ENCODE data around the gene SLC49A3.
"Not testable (repeated sequence)": the region's sequence is repeated elsewhere in the genome, so short reads cannot be mapped to it uniquely, and the experiment has no call there.

The SLC49A3 gene

DNA sequence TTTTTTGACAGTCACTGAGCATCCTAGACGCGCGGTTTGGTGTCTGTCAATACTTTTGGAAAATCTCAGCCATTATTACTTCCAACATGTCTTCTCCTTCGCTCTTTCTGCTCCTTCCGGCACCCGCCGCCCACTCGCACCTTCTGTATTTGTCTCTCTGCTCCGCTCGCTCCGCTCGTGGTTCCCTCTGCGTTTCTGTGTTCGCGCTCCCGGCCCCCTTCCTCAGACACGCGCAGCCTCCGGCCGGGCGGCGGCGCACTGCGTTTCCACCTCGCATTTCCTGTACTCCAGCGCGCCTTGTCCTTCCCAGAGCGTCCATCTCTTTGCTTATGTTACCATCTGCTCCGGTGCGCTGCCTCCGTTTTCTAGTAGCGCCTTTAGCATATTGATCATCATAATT lies 42.5 kb downstream of the SLC49A3 start:
- TF ChIP-seq, protein P1, sequence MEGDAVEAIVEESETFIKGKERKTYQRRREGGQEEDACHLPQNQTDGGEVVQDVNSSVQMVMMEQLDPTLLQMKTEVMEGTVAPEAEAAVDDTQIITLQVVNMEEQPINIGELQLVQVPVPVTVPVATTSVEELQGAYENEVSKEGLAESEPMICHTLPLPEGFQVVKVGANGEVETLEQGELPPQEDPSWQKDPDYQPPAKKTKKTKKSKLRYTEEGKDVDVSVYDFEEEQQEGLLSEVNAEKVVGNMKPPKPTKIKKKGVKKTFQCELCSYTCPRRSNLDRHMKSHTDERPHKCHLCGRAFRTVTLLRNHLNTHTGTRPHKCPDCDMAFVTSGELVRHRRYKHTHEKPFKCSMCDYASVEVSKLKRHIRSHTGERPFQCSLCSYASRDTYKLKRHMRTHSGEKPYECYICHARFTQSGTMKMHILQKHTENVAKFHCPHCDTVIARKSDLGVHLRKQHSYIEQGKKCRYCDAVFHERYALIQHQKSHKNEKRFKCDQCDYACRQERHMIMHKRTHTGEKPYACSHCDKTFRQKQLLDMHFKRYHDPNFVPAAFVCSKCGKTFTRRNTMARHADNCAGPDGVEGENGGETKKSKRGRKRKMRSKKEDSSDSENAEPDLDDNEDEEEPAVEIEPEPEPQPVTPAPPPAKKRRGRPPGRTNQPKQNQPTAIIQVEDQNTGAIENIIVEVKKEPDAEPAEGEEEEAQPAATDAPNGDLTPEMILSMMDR (IDR thresholded peaks at IDR 0.05; ENCODE audit: extremely low read depth, insufficient read depth, missing control alignments) = no peak
- in situ Hi-C loops (cut with MboI; ENCODE audit: low pct_unique_long_range_greater_than_20kb, low sequenced_read_pairs, unreplicated experiment) = no loop called here
- DNase-seq (ENCODE audit: low spot score) = no peak

DNA sequence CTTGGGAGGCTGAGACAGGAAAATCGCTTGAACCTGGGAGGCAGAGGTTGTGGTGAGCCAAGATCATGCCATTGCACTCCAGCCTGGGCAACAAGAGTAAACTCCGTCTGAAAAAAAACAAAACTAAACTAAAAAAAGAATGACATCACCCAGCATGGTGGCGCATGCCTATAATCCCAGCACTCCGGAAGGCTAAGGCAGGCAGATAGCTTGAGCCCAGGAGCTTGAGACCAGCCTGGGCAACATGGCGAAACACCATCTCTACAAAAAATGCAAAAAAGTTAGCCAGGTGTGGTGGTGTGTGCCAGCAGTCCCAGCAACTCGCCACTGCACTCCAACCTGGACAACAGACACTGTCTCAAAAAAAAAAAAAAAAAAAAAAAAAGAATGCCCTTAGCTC lies 46.6 kb downstream of the SLC49A3 start:
- DNase-seq (ENCODE audit: low spot score); in situ Hi-C loops (cut with MboI; ENCODE audit: low pct_unique_long_range_greater_than_20kb, low sequenced_read_pairs, unreplicated experiment): not testable (repeated sequence)

DNA sequence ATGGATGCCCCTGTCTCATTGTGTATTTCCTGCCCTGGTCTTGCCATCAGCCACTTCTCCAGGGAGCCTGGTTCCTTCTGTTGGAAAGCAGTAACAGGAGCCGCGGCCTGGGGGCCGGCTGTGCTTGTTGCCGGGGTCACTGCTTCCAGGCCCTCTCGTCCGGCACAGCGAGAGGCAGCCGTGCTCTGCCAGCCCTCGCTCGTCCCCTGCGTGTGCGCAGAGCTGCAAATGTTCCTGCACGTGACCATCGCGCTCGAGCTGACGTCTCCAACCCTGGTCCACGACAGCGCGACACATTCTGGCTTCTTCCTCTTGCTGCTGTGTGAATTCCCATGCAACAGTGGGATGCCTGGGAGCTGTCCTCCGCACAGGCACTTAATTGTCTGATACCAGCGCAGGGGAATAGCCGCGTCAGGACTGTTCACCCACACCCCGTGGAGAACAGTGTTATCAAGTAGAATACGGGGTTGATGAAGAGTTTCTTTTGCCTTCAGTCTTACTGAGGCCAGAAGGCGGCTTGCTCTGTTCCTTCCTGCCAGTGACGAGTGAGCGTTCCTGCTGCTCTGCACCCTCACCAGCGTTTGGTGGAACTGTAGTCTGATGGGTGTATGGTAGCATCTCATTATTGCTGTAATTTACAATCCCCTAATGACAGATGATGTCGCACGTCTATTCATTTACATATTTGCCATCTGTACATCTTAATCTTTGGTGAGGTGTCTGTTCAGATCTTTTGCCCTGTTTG lies 51.2 kb downstream of the SLC49A3 start:
- no peak for DNase-seq (ENCODE audit: low spot score)
- TF ChIP-seq, protein P1 (IDR thresholded peaks at IDR 0.05; ENCODE audit: extremely low read depth, insufficient read depth, missing control alignments) = no peak
- in situ Hi-C loops (cut with MboI; ENCODE audit: low pct_unique_long_range_greater_than_20kb, low sequenced_read_pairs, unreplicated experiment) = no loop called here

DNA sequence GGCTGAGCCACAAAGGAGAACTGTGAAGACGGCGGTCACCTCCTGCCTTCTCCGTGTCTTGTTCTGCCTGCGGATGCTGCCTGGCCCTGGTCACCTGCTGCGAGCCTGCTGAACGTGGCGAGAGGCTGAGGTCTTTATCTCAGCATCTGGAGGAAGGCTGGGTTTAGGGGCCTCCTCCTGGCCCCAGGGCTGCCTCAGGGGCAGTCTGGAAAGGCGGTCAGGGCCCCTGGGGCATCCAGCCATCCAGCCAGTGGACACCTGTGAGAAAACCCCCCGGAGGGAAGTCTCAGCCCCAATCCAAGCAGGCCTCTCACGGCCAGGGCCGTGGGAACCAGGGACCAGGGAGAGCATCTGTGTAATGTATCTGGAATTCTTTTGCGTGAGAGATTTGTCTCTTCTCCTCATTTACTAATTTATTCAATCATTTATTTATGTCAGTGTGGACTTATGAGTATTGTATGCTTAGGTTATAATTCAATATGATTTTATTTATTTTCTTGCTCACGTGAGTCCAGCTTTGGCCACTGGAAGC lies 52.3 kb downstream of the SLC49A3 start:
- in situ Hi-C loops (cut with MboI; ENCODE audit: low pct_unique_long_range_greater_than_20kb, low sequenced_read_pairs, unreplicated experiment) = no loop called here
- TF ChIP-seq, protein P1 (IDR thresholded peaks at IDR 0.05; ENCODE audit: extremely low read depth, insufficient read depth, missing control alignments) = no peak
- no peak for DNase-seq (ENCODE audit: low spot score)

DNA sequence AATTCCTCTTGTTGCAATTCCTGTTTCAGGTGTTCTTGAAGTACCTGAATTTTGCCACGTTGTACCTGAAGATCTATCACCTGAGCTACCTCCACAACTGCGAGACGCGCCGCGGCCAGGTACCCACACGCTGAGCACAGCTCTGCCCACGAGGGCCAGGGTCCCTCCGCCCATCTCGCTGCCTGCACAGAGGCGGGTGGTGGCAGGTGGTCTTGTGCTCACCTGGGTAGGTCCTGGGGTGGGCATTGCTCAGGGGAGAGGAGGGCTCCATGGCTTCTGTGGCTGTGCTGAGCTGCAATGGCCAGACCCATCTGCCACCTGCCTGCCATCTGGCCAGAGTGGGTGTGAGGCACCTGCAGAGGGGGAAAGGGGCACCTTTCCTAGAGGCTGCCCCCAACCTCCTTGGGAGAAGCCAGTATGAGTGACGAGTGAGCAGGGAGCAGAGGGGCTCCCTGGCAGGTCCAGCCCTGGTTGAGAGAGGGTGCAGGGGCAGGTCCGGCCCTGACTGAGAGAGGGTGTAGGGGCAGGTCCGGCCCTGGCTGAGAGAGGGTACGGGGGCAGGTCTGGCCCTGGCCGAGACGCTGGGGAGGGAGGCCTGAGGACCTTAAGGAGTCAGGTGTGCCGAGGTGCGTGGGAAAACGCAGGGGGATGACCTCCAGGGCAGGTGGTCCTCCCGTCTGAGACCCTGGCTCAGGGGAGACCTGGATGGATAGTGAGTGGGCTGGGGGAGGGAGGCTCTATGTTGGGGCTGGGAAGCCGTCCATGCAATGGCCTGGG lies 52.9 kb downstream of the SLC49A3 start:
- in situ Hi-C loops (cut with MboI; ENCODE audit: low pct_unique_long_range_greater_than_20kb, low sequenced_read_pairs, unreplicated experiment) = no loop called here
- no peak for DNase-seq (ENCODE audit: low spot score)
- TF ChIP-seq, protein P1 (IDR thresholded peaks at IDR 0.05; ENCODE audit: extremely low read depth, insufficient read depth, missing control alignments) = no peak

DNA sequence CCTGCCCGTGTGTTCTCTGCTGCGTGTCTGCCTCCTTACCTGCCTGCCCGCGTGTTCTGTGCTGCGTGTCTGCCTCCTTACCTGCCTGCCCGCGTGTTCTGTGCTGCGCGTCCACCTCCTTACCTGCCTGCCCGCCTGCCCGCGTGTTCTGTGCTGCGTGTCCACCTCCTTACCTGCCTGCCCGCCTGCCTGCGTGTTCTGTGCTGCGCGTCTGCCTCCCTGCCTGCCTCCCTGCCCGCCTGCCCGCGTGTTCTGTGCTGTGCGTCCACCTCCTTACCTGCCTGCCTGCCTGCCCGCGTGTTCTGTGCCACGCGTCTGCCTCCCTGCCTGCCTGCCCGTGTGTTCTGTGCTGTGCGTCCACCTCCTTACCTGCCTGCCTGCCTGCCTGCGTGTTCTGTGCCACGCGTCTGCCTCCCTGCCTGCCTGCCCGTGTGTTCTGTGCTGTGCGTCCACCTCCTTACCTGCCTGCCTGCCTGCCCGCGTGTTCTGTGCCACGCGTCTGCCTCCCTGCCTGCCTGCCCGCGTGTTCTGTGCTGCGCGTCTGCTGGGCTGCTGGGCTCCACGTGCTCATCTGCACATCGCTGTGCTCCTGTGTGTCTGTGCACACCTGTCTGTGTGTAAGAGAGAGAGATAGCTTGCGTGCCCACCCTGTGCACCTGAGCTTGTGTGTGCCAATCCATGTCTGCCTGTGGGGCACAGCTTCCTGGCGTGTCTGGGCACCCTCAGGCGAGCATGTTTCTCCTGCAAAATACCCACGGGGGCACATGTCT lies 53.7 kb downstream of the SLC49A3 start:
- DNase-seq (ENCODE audit: low spot score); in situ Hi-C loops (cut with MboI; ENCODE audit: low pct_unique_long_range_greater_than_20kb, low sequenced_read_pairs, unreplicated experiment): not testable (repeated sequence)

DNA sequence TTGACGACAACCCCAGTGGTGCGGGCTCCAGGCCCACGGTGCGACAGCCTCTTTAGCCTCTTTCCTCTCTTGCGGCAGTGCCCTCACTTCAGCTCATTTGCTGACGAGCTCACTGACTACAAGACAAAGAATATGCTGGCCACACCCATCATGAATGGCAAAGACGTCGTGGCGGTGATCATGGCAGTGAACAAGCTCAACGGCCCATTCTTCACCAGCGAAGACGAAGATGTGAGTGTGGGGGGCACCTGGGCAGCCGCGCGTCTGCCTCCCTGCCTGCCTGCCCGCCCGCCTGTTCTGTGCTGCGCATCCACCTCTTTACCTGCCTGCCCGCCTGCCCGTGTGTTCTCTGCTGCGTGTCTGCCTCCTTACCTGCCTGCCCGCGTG lies 54.4 kb downstream of the SLC49A3 start:
- TF ChIP-seq, protein P1 (IDR thresholded peaks at IDR 0.05; ENCODE audit: extremely low read depth, insufficient read depth, missing control alignments) = no peak
- DNase-seq (ENCODE audit: low spot score) = no peak

More for the DNA sequence above, 54.4 kb downstream of the SLC49A3 start:
- in situ Hi-C loops (cut with MboI; ENCODE audit: low pct_unique_long_range_greater_than_20kb, low sequenced_read_pairs, unreplicated experiment) = no loop called here
